HG03060 (cell line): ENCODE data around the gene AFF1.

Experiments
- ATAC-seq: cut with Tn5 transposase; IDR thresholded peaks from one replicate; pipeline ENCODE4 v1.9.1; 2021; ENCODE audit warnings: low read depth, moderate number of reproducible peaks; ENCODE audit not compliant: unreplicated experiment

The AFF1 gene

GRCh38 chr4:86919561-86920223, 15.1 kb upstream of the AFF1 start:
- ATAC-seq, result no peak

GRCh38 chr4:86921608-86922252, 13.1 kb upstream of the AFF1 start:
- ATAC-seq, result no peak

- no peak for ATAC-seq
These were observed 10.0 kb upstream of the AFF1 start for GRCh38 chr4:86924811-86925210.

- no peak for ATAC-seq
These were observed 8.2 kb upstream of the AFF1 start for GRCh38 chr4:86926435-86927086.

- no peak for ATAC-seq
These were observed 6.9 kb upstream of the AFF1 start for GRCh38 chr4:86927843-86928395.

GRCh38 chr4:86928400-86929255, 6.2 kb upstream of the AFF1 start:
- ATAC-seq, result no peak

- ATAC-seq, result no peak
These were observed 552 bp upstream of the AFF1 start for GRCh38 chr4:86934147-86934770.

- no peak for ATAC-seq
These were observed 698 bp downstream of the AFF1 start for GRCh38 chr4:86935566-86935852.

GRCh38 chr4:86935853-86936733, 1.3 kb downstream of the AFF1 start:
- ATAC-seq, result peak; percentile 22

- ATAC-seq, result no peak
These were observed 4.1 kb downstream of the AFF1 start for GRCh38 chr4:86938771-86939520.

GRCh38 chr4:86939729-86940575, 5.1 kb downstream of the AFF1 start:
- ATAC-seq, result peak; percentile 75

GRCh38 chr4:86940920-86941460, 6.2 kb downstream of the AFF1 start:
- no peak for ATAC-seq

- no peak for ATAC-seq
These were observed 7.4 kb downstream of the AFF1 start for GRCh38 chr4:86942185-86942666.

GRCh38 chr4:86944964-86945781, 10.4 kb downstream of the AFF1 start:
- no peak for ATAC-seq

GRCh38 chr4:86946868-86947500, 12.2 kb downstream of the AFF1 start:
- ATAC-seq, result no peak

GRCh38 chr4:86947501-86948120, 12.8 kb downstream of the AFF1 start:
- ATAC-seq, result no peak
